Left renal pelvis (tissue), 4 donors: Measurements from ENCODE around the gene UTP11. TPM values are rescaled to one million over a fixed set of nuclear protein-coding genes. Genes with fewer than 3 reads are reported as not detected.

ENCODE experiments used
- DNase-seq, 4 donors: peaks; one replicate each; pipeline ENCODE4 v3.0.0-alpha.2; 2013; ENCODE audit warnings: low read depth in 4 of 4, low spot score in 3 of 4
- polyA plus RNA-seq, 4 donors: library from polyadenylated mRNA; unstranded; fragments of 120-200 nt; gene quantifications; one replicate each; pipeline ENCODE4 v1.2.1, GENCODE V29; 2013; ENCODE audit not compliant: insufficient read length in 4 of 4

Gene UTP11
- polyA plus RNA-seq, 4 donors = 41.5 to 52.3 (median 44.3) TPM

DNA sequence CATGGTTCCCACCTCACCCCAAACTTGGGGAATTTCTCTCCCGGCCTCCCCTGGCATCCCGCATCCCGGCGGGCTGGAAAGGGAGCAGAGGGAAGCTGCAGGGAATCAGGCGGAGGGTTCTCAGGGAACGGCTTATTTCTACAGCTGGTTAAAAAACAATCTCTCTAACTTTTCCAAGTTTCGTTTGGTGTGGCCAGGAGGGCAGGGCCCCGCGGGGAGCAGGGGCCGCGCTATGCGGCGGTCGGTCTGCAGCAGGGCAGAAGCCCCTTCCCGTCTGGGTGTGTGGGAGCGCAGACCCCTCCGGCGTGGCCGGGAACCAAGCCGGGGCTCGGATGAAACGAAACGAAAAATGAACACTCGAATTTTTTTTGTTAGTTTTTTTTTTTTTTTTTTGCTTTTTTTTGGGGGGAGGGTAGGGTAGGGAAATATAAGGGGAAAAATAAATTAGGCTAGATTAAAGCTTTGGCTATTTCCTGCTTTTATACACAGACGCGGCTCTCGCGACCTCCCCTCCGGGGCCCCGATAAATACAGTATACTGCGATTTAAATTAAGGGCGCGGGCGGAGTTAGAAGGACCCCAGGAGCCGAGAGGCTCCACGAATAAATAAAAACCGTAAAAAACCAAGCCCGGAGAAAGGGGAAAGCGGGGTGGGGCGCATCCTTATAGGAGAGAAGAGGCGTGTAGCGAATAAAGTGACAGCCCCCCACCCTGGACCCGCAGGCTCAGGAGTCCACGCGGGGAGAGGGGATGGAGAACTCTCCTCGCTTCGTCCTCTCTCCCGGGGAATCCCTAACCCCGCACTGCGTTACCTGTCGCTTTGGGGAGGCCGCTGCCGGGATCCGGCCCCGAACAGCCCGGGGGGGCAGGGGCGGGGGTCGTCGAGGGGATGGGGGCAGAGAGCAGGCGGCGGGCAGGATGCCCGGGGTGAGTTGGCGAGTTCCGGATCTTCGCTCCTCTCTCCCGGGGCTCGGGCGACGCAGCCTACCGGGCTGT, 32.0 kb downstream of the UTP11 start:
- DNase-seq = no peak

- no peak for DNase-seq
These were observed 33.1 kb downstream of the UTP11 start for GRCh38 chr1:38045401-38046332.

DNA sequence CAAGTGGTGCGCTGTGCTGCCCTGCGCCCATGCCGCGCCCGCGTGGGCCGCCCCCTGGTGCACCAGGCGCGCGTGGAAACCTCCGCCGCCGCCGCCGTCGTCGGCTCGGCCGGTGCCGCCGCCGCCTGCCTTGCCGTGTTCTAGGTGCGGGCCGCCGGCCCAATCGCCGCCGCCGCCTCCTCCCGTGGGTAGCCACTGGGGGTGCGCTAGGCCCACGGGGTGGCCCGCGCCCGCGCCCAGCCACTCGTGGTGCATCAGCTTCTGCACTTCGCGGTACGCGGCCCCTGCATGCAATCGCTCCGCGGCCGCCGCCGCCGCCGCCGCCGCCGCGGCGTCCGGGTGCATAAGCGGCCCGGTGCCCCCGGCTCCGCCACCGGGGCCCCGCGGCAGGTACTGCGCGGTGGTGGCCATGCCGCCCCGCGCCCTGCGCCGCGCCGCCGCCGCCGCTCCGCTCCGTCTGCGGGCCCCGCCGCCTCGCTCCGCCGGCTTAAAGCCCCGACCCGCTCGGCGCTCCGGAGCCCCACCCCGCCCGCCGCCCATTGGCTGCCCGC, 33.9 kb downstream of the UTP11 start, which contains the start of gene POU3F1:
Gene POU3F1 (minus strand): TSS at position 461 of the 551 bp plus-strand sequence. CDS start 50 bp downstream, at position 411.
- DNase-seq = no peak

GRCh38 chr1:38046884-38047602, 34.5 kb downstream of the UTP11 start:
- DNase-seq = no peak

GRCh38 chr1:38047603-38048141, 35.1 kb downstream of the UTP11 start:
- no peak for DNase-seq

DNA sequence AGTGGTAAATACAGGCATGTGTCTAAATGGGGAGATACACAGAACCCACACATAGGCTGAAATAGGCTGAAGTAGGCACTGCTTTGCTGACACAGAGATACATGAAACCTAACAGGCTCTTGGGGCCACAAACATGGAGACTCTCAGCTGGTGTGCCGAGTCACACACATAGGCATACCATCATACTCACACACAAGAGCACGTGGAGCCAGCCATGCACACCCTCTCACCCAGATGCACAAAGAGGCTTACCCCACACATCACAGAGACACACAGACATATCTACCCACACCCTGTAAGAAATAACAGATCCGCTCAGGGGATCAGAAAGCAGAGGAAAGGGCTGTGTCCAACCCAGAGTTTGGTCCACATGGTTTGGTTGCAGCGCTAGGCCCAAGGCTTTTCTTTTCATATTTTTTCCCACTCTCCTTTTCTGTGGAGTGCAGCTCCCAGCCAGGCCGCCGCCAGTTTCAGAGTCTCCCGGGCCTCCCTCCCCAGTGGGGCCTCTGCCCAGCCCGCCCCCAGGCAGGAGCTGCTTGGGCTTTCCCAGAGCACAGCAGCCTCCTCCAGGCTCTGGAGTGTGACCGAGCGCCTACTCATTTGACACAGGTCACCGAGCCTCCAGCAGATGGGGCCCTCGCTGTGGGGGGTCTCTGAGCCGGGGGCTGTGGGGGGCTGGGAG, 38.0 kb downstream of the UTP11 start:
- no peak for DNase-seq

- no peak for DNase-seq
These were observed 38.6 kb downstream of the UTP11 start for GRCh38 chr1:38051079-38051543.

DNA sequence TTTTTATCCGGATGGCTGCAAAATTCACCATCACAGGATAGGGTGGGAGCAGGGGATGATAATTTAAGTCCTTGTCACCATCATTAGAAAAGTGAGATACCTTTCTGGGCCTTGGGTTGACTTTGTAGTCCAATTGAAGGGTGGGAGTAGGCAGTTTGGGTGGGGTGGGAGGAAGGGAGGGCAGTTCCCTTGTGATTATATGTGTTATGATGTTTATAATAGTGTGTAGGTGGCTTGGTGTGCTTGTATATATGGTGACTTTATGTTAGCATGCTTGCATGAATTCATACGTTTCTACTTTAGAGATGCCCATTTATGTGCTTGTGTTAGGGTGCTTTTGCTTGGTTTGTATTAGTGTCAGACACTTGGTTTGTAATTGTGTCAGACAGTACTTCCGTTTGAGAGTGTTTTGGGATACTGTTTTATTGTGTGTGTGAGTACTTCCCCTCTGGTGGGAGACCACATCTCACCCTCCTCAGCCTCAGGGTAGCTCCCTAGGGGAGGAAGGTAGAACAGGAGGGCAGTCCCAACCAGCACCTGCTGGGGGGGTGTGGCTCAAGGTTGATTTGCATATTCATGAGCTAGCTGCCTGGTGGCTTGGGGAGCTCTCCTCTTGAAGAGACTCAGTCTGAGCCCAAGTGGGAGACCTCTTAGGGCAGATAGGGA, 40.3 kb downstream of the UTP11 start:
- no peak for DNase-seq

DNA sequence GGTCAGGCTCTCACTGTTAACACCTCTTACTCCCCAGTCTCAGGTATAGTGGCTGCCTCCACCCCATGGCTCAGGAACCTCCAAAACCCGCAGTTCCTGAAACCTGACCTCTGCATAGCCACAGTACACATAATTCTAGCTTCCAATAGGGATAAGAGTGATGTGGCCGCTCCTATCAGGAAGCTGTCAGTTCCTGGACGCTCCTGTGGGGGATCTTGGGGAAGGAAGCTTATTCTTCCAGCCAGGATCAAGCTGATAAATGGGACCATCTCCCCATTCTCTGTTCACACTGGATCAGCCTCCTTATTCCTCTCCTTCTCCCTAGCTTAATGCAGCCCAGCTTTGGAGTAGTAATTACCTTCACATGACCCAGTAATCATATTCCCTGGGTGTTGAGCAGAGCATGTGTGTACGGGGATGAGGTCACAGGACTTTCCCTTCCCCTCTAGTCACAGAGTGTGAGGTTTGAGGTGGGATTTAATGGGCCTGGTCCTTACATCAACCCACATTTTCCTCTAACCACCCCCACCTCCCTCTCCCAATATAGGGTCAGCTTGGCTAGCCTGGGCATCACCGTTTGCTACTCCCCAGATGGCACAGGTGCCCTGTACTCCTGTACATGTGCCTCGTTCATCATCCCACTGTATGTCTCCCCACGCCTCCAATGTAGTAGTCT, 41.0 kb downstream of the UTP11 start:
- DNase-seq = no peak

DNA sequence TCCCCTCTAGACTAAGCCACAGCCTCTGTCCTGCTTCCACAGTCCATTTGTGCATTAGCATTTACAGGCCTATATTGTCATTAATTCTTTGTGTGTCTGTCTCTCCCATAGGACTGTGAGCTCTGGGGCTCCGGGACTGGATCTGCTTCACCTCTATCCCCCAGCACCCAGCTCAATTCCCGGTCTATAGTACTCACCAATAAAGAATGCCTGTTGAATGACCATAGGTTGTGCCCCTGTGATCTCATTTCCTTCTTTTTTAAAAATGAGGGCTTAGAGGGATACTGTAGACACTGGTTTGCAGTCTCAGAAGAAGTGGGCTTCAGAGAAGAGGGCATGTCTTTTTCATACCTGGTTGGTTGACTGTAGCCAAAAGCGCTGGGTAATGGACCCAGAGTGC, 42.9 kb downstream of the UTP11 start:
- no peak for DNase-seq

DNA sequence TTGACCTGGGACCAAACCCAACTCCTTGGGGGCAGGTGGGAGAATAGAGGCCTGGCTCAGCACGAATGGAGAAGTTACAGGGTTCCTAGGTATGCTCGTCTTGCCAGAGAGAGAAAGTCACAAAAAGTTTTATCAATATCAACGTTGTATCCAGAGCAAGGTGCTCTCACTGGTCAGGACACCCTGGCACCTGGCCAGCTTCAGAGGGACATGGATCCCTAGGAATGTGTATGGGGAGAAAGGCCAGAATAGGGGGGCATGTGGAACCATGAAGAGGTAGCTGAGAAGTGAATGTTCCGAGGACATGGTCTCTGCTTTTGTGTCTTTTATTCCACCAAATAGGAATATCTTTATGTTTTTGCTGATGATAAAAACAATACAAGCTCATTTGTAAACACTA, 43.4 kb downstream of the UTP11 start:
- DNase-seq = no peak

- DNase-seq = no peak
These were observed 47.2 kb downstream of the UTP11 start for GRCh38 chr1:38059635-38060250.

- no peak for DNase-seq
These were observed 48.0 kb downstream of the UTP11 start for GRCh38 chr1:38060498-38060897.

GRCh38 chr1:38061290-38061689, 48.8 kb downstream of the UTP11 start:
- no peak for DNase-seq

GRCh38 chr1:38061883-38062328, 49.4 kb downstream of the UTP11 start:
- DNase-seq = no peak

GRCh38 chr1:38062361-38063288, 50.1 kb downstream of the UTP11 start:
- no peak for DNase-seq
